SK-N-SH (cell line): ENCODE data around the gene INSRR.

Experiments
- CHD2 ChIP-seq: fragments of 150-350 bp; IDR thresholded peaks from 2 replicates; pipeline ENCODE4 v1.6.1; 2018; ENCODE audit warnings: low read length; ENCODE audit not compliant: partially characterized antibody
- EP300 ChIP-seq, 2 experiments: IDR thresholded peaks; 2 replicates each; pipeline versions ENCODE4 v1.4.0 to v1.6.1; 2012; ENCODE audit warnings: borderline replicate concordance in 1 of 2, low read depth in 1 of 2, low read length in 1 of 2
- GABPA ChIP-seq: IDR thresholded peaks from 2 replicates; pipeline ENCODE4 v1.4.0; 2012; ENCODE audit warnings: low read depth, mild to moderate bottlenecking
- TCF12 ChIP-seq: IDR thresholded peaks from 2 replicates; pipeline ENCODE4 v1.4.0; 2012
- USF1 ChIP-seq: IDR thresholded peaks from 2 replicates; pipeline ENCODE4 v1.4.0; 2012; ENCODE audit warnings: low read depth, borderline replicate concordance
- TF ChIP-seq, protein P1 (sequence below): fragments of 200-600 bp; sonication (generic); IDR thresholded peaks from 2 replicates; pipeline ENCODE4 v1.6.1; 2017; ENCODE audit warnings: antibody characterized with exemption, mild to moderate bottlenecking, moderate library complexity

GRCh38 chr1:156894711-156895454 is 36.0 kb upstream of the INSRR start:
- TF ChIP-seq, protein P1, sequence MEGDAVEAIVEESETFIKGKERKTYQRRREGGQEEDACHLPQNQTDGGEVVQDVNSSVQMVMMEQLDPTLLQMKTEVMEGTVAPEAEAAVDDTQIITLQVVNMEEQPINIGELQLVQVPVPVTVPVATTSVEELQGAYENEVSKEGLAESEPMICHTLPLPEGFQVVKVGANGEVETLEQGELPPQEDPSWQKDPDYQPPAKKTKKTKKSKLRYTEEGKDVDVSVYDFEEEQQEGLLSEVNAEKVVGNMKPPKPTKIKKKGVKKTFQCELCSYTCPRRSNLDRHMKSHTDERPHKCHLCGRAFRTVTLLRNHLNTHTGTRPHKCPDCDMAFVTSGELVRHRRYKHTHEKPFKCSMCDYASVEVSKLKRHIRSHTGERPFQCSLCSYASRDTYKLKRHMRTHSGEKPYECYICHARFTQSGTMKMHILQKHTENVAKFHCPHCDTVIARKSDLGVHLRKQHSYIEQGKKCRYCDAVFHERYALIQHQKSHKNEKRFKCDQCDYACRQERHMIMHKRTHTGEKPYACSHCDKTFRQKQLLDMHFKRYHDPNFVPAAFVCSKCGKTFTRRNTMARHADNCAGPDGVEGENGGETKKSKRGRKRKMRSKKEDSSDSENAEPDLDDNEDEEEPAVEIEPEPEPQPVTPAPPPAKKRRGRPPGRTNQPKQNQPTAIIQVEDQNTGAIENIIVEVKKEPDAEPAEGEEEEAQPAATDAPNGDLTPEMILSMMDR = no peak
- TF ChIP-seq GABPA = no peak
- no peak for TF ChIP-seq CHD2
- TF ChIP-seq TCF12 = no peak
- no peak for TF ChIP-seq EP300 (IDR thresholded peaks at IDR 0.05; ENCODE audit: borderline replicate concordance in 1 of 2, low read depth in 1 of 2, low read length in 1 of 2)
- TF ChIP-seq USF1 = no peak
